Transverse colon (tissue), 4 donors: Measurements from ENCODE around the gene TMEM255B. TPM values are rescaled to one million over a fixed set of nuclear protein-coding genes. Genes with fewer than 3 reads are reported as not detected.

Source experiments
- DNase-seq: peaks from one replicate; pipeline ENCODE4 v3.0.0-alpha.2; 2019
- H3K27ac ChIP-seq, 4 donors: fragments of 200-600 bp; sonication (generic); 2 replicates each; pipeline ENCODE4 v1.5.1; 2016 to 2018; ENCODE audit warnings: inconsistent platforms in 4 of 4
- H3K27me3 ChIP-seq: fragments of 200-600 bp; sonication (generic); 2 replicates; pipeline ENCODE4 v1.5.1; 2017; ENCODE audit warnings: inconsistent platforms
- H3K36me3 ChIP-seq, 4 donors: fragments of 200-600 bp; sonication (generic); 2 replicates each; pipeline ENCODE4 v1.5.1; 2017 to 2019; ENCODE audit warnings: inconsistent platforms in 4 of 4
- H3K4me1 ChIP-seq, 4 donors: fragments of 200-600 bp; sonication (generic); 2 replicates each; pipeline ENCODE4 v1.5.1; 2017 to 2020; ENCODE audit warnings: inconsistent platforms in 4 of 4
- H3K4me3 ChIP-seq, 4 donors: fragments of 200-600 bp; sonication (generic); 1 replicate in 1 of 4; 2 replicates in 3 of 4; pipeline versions ENCODE4 v1.5.1 to v1.6.1; 2017 to 2019; ENCODE audit warnings: inconsistent platforms in 4 of 4
- H3K9me3 ChIP-seq, 2 donors: fragments of 200-600 bp; sonication (generic); 2 replicates each; pipeline ENCODE4 v1.5.1; 2017 to 2019; ENCODE audit warnings: inconsistent platforms in 2 of 2
- EP300 ChIP-seq: sonication (generic); formaldehyde crosslinking; IDR thresholded peaks from one replicate; pipeline ENCODE4 v1.6.1; 2017; ENCODE audit warnings: antibody characterized with exemption, low read depth
- POLR2A ChIP-seq: fragments of 450-650 bp; IDR thresholded peaks from one replicate; pipeline ENCODE4 v1.6.1; 2016; ENCODE audit warnings: antibody characterized with exemption, mild to moderate bottlenecking, moderate library complexity
- POLR2AphosphoS5 ChIP-seq, 3 donors: sonication (generic); formaldehyde crosslinking; IDR thresholded peaks; one replicate each; pipeline ENCODE4 v1.6.1; 2016; ENCODE audit warnings: antibody characterized with exemption in 3 of 3
- WGBS, 2 donors: methylation state at CpG; one replicate each; pipeline ENCODE4 v1.1.5; 2018; ENCODE audit warnings: low coverage in 1 of 2; 5-methylcytosine and 5-hydroxymethylcytosine counted together
- in situ Hi-C, 4 donors: fragments of 200-750 bp; cut with MboI; loops; one replicate each; pipeline versions ENCODE4 v1.15.0 to v1.15.1; 2017; ENCODE audit warnings: low sequenced_read_pairs in 3 of 4, low pct_ligation_motif_present in 1 of 4, low pct_unique_long_range_greater_than_20kb in 1 of 4
- intact Hi-C: fragments of 100-400 bp; cut with DNase I; formaldehyde crosslinking; loops from one replicate; pipeline ENCODE4 v1.15.1; 2023; ENCODE audit warnings: low total_unique reads
- total RNA-seq, 4 donors: library from RNA; depleted of rRNA; stranded (reverse); fragments of >200 nt; gene quantifications; one replicate each; pipeline ENCODE4 v1.1.0, GENCODE V29; 2016
- TF ChIP-seq, protein P1 (sequence below), 5 experiments: fragments of 200-600 bp in 3 of 5; fragments of 450-650 bp in 2 of 5; sonication (generic) in 3 of 5; IDR thresholded peaks; 1 replicate in 2 of 5; 2 replicates in 3 of 5; pipeline ENCODE4 v1.5.1; 2016 to 2017; ENCODE audit warnings: antibody characterized with exemption in 5 of 5, inconsistent platforms in 3 of 5, mild to moderate bottlenecking in 2 of 5, moderate library complexity in 1 of 5

TMEM255B gene
- total RNA-seq, 4 donors from 2014 or later = 0.79 to 27.7 (median 9.4) TPM

- intact Hi-C loops = no loop called here
- no peak overlapping the region for H3K27ac ChIP-seq
These were observed 23.3 kb upstream of the TMEM255B start for GRCh38 chr13:113735750-113736149.

GRCh38 chr13:113736258-113736731, 22.7 kb upstream of the TMEM255B start:
- Histone ChIP-seq H3K4me3 (no peak overlapping the region), H3K27me3 (no peaks in the 10 kb centered on the region), H3K36me3 (no peaks in the 10 kb centered on the region), H3K4me1 (peaks cover 0 to 9% (median 8%) of the 10 kb centered on the region in 4 donors), H3K27ac (no peak overlapping the region), H3K9me3 (no peaks in the 10 kb centered on the region)
- intact Hi-C loops (no loop called here), in situ Hi-C loops (no loop called here)
- peak; percentile 41 for DNase-seq
- no peak for TF ChIP-seq POLR2AphosphoS5 (IDR thresholded peaks at IDR 0.05)
- TF ChIP-seq, protein P1, sequence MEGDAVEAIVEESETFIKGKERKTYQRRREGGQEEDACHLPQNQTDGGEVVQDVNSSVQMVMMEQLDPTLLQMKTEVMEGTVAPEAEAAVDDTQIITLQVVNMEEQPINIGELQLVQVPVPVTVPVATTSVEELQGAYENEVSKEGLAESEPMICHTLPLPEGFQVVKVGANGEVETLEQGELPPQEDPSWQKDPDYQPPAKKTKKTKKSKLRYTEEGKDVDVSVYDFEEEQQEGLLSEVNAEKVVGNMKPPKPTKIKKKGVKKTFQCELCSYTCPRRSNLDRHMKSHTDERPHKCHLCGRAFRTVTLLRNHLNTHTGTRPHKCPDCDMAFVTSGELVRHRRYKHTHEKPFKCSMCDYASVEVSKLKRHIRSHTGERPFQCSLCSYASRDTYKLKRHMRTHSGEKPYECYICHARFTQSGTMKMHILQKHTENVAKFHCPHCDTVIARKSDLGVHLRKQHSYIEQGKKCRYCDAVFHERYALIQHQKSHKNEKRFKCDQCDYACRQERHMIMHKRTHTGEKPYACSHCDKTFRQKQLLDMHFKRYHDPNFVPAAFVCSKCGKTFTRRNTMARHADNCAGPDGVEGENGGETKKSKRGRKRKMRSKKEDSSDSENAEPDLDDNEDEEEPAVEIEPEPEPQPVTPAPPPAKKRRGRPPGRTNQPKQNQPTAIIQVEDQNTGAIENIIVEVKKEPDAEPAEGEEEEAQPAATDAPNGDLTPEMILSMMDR (IDR thresholded peaks at IDR 0.05) = no peak
- TF ChIP-seq POLR2A = no peak
- WGBS, 2 donors = 58% methylated on average over 10 of the region's 10 CpGs; no CpG with 5 or more reads in 1 of the 2 donors

More at GRCh38 chr13:113735750-113736149, 23.3 kb upstream of the TMEM255B start:
- peaks cover 0 to 9% (median 8%) of the 10 kb centered on the region in 4 donors for H3K4me1 ChIP-seq
- DNase-seq = no peak
- no peaks in the 10 kb centered on the region for H3K9me3 ChIP-seq
- in situ Hi-C loops = no loop called here
- TF ChIP-seq POLR2A (no peak), EP300 (no peak), POLR2AphosphoS5 (IDR thresholded peaks at IDR 0.05) (no peak)
- TF ChIP-seq, protein P1 (IDR thresholded peaks at IDR 0.05) = no peak
- 84% methylated on average over 11 of the region's 14 CpGs; no CpG with 5 or more reads in 1 of the 2 donors for WGBS, 2 donors
- H3K36me3 ChIP-seq = no peaks in the 10 kb centered on the region
- no peaks in the 10 kb centered on the region for H3K27me3 ChIP-seq
- H3K4me3 ChIP-seq = no peak overlapping the region

DNA sequence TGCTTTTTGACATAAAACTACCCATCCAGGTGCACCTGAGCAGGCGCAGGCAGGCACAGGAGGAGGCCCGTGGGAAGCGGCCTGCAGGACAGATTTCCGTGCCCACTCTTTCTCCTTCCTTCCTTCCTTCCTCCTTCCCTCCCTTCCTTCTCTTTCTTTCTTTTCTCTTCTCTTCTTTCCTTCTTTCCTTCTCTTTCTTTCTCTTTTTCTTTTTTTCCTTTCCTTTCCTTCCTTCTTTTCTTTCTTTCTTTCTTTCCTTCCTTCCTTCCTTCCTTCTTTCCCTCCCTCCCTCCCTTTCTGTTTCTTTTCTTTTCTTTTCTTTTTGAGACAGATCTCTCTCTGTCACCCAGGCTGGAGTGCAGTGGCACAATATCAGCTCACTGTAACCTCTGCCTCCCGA, 21.2 kb upstream of the TMEM255B start:
- Histone ChIP-seq H3K4me1 (peaks cover 0 to 18% (median 18%) of the 10 kb centered on the region in 4 donors), H3K4me3 (no peak overlapping the region), H3K27me3 (no peaks in the 10 kb centered on the region), H3K9me3 (no peaks in the 10 kb centered on the region), H3K36me3 (no peaks in the 10 kb centered on the region), H3K27ac (no peak overlapping the region)
- no peak for DNase-seq
- WGBS, 2 donors = 86 to 89% methylated on average over 1 to 5 of the region's 5 CpGs
- TF ChIP-seq POLR2AphosphoS5 (IDR thresholded peaks at IDR 0.05) (no peak), POLR2A (no peak)
- intact Hi-C loops (no loop called here), in situ Hi-C loops (no loop called here)

- H3K27ac ChIP-seq = no peak overlapping the region
- peaks cover 0 to 22% (median 19%) of the 10 kb centered on the region in 4 donors for H3K4me1 ChIP-seq
- intact Hi-C loops = no loop called here
- TF ChIP-seq, protein P1 (IDR thresholded peaks at IDR 0.05) = no peak
- TF ChIP-seq EP300 (no peak), POLR2AphosphoS5 (IDR thresholded peaks at IDR 0.05) (no peak), POLR2A (no peak)
- no peaks in the 10 kb centered on the region for H3K9me3 ChIP-seq
- 89% methylated on average over 18 of the region's 22 CpGs; no CpG with 5 or more reads in 1 of the 2 donors for WGBS, 2 donors
- no peaks in the 10 kb centered on the region for H3K27me3 ChIP-seq
- no peaks in the 10 kb centered on the region for H3K36me3 ChIP-seq
- H3K4me3 ChIP-seq = no peak overlapping the region
- no peak for DNase-seq
- in situ Hi-C loops = no loop called here
These were observed 19.3 kb upstream of the TMEM255B start for GRCh38 chr13:113739527-113740285.
